Fibroblast of pulmonary artery (primary cell): Measurements from ENCODE around the gene PRAMEF1.

ENCODE experiments used
- DNase-seq: peaks from one replicate; pipeline ENCODE4 v3.0.0-alpha.2; 2010; ENCODE audit warnings: low read depth
- H3K4me3 ChIP-seq: replicated peaks from 2 replicates; pipeline ENCODE4 v1.5.1; 2011; ENCODE audit warnings: low read depth, mild to moderate bottlenecking, control low read depth, low read length, moderate library complexity
- CTCF ChIP-seq: IDR thresholded peaks from 2 replicates; pipeline ENCODE4 v1.5.1; 2011; ENCODE audit warnings: mild to moderate bottlenecking, control low read depth, low read length, inconsistent platforms; ENCODE audit errors: missing control alignments

Gene PRAMEF1

GRCh38 chr1:12756768-12757413 lies 34.3 kb upstream of the PRAMEF1 start:
- no peak for DNase-seq
- TF ChIP-seq CTCF: no peak
- no peak overlapping the region for H3K4me3 ChIP-seq

- no peak for DNase-seq
- H3K4me3 ChIP-seq: no peak overlapping the region
- no peak for TF ChIP-seq CTCF
Observed at GRCh38 chr1:12757836-12758235, 33.4 kb upstream of the PRAMEF1 start.

- no peak for DNase-seq
- TF ChIP-seq CTCF: no peak
- H3K4me3 ChIP-seq: no peak overlapping the region
Observed at GRCh38 chr1:12760256-12760795, 30.9 kb upstream of the PRAMEF1 start.

GRCh38 chr1:12761781-12762180 lies 29.4 kb upstream of the PRAMEF1 start:
- no peak for TF ChIP-seq CTCF
- DNase-seq: no peak
- no peak overlapping the region for H3K4me3 ChIP-seq

GRCh38 chr1:12762766-12763165 lies 28.4 kb upstream of the PRAMEF1 start:
- DNase-seq: no peak
- TF ChIP-seq CTCF: no peak
- H3K4me3 ChIP-seq: no peak overlapping the region

- TF ChIP-seq CTCF: no peak
- DNase-seq: no peak
- no peak overlapping the region for H3K4me3 ChIP-seq
Observed at GRCh38 chr1:12763479-12763878, 27.7 kb upstream of the PRAMEF1 start.

- no peak for DNase-seq
- no peak for TF ChIP-seq CTCF
Observed at GRCh38 chr1:12764016-12764415, 27.2 kb upstream of the PRAMEF1 start.

More at GRCh38 chr1:12764016-12764415, 27.2 kb upstream of the PRAMEF1 start:
- H3K4me3 ChIP-seq: no peak overlapping the region
